ENCODE measurements around the gene ADGRL1.

- TF ChIP-seq CTCF (IDR thresholded peaks at IDR 0.05) (no peak), POLR2A (IDR thresholded peaks at IDR 0.05) (no peak), POLR2AphosphoS5 (IDR thresholded peaks at IDR 0.05) (no peak), EP300 (IDR thresholded peaks at IDR 0.05) (no peak)
Observed at GRCh38 chr19:14185158-14185557, 20.8 kb downstream of the ADGRL1 start.

Measured in stomach (tissue), 4 donors.